ENCODE data around the gene ZP3.

- TF ChIP-seq CTCF (IDR thresholded peaks at IDR 0.05) (no peak), POLR2AphosphoS5 (IDR thresholded peaks at IDR 0.05; ENCODE audit: low read depth, low read length) (no peak), SIN3A (IDR thresholded peaks at IDR 0.05; ENCODE audit: borderline replicate concordance, insufficient read depth, low read depth, low read length) (no peak), TCF7L2 (IDR thresholded peaks at IDR 0.05; ENCODE audit: low read depth, low read length) (no peak)
- TF ChIP-seq, protein P1, sequence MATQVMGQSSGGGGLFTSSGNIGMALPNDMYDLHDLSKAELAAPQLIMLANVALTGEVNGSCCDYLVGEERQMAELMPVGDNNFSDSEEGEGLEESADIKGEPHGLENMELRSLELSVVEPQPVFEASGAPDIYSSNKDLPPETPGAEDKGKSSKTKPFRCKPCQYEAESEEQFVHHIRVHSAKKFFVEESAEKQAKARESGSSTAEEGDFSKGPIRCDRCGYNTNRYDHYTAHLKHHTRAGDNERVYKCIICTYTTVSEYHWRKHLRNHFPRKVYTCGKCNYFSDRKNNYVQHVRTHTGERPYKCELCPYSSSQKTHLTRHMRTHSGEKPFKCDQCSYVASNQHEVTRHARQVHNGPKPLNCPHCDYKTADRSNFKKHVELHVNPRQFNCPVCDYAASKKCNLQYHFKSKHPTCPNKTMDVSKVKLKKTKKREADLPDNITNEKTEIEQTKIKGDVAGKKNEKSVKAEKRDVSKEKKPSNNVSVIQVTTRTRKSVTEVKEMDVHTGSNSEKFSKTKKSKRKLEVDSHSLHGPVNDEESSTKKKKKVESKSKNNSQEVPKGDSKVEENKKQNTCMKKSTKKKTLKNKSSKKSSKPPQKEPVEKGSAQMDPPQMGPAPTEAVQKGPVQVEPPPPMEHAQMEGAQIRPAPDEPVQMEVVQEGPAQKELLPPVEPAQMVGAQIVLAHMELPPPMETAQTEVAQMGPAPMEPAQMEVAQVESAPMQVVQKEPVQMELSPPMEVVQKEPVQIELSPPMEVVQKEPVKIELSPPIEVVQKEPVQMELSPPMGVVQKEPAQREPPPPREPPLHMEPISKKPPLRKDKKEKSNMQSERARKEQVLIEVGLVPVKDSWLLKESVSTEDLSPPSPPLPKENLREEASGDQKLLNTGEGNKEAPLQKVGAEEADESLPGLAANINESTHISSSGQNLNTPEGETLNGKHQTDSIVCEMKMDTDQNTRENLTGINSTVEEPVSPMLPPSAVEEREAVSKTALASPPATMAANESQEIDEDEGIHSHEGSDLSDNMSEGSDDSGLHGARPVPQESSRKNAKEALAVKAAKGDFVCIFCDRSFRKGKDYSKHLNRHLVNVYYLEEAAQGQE (IDR thresholded peaks at IDR 0.05; ENCODE audit: insufficient read depth in 1 of 2, low read depth in 2 of 2, low read length in 1 of 2): no peak
Observed at GRCh38 chr7:76375251-76375650, 49.5 kb upstream of the ZP3 start.
